Loucy (cell line): ENCODE data around the gene S1PR3.

Experiments
- CTCF ChIP-seq: fragments of 200-600 bp; sonication (generic); conservative IDR thresholded peaks from 2 replicates; pipeline ENCODE4 v1.5.1; 2014; ENCODE audit warnings: mild to moderate bottlenecking, antibody characterized with exemption, low read length
- EZH2phosphoT487 ChIP-seq: fragments of 200-600 bp; IDR thresholded peaks from 2 replicates; pipeline ENCODE4 v1.6.1; 2018; ENCODE audit warnings: antibody characterized with exemption, mild to moderate bottlenecking, moderate library complexity, borderline replicate concordance

GRCh38 chr9:88949961-88950340 is 41.3 kb upstream of the S1PR3 start:
- TF ChIP-seq CTCF = no peak
- no peak for TF ChIP-seq EZH2phosphoT487
